ENCODE results near the gene IL36RN. TPM values are rescaled to one million over a fixed set of nuclear protein-coding genes. Genes with fewer than 3 reads are reported as not detected.

The IL36RN gene
- polyA plus RNA-seq, 1 of the 3 experiments (the other 2 are of a cell fraction) = not detected

DNA sequence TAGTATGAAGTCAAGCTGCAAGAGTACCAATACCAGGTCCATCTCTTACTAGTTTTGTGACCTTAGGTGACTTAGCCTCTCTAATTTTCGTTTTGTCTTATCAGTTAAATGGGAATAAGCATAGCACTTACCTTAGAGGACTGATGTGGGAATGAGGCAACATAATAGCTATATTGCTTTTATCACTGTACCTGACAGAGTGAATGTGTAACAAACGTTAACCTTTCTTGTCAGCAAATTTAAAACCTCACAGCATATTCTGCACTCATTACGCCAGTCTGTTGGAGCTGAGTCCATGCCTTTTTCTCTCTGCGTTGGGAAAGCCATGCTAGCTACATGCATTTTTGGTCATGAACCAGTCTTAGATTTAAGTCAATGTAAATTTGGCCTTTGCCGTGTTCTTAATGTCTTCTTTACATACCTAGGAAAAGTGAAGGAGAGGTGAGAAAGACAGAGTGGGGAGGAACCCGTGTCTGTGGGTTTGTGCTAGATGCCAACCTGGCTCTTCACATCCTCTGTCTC is 6.5 kb upstream of the IL36RN start, which contains the start of gene IL36B:
Gene IL36B, minus strand, starts transcription at position 472 of the 522 bp plus-strand sequence.
- DNase-seq = no peak
- H3K27ac ChIP-seq (ENCODE audit: low read depth in 2 of 2, low read length in 1 of 2) = no peak within 1 kb of the TSS
- H3K9ac ChIP-seq = no peak within 1 kb of the TSS
- H3K9me3 ChIP-seq = no peaks in the 10 kb centered on the region
- WGBS (ENCODE audit: low lambda C conversion rate) = 13% methylated on average over 6 of the region's 6 CpGs
- H3K36me3 ChIP-seq (replicated peaks in 1 of 2; ENCODE audit: control insufficient read depth in 1 of 2, insufficient read depth in 2 of 2, low read length in 1 of 2) = no peaks in the 10 kb centered on the region
- peaks cover 10% of the 10 kb centered on the region for H3K27me3 ChIP-seq (ENCODE audit: insufficient read depth)
- H4K20me1 ChIP-seq (ENCODE audit: insufficient read depth) = no peaks in the 10 kb centered on the region
- H3K9me2 ChIP-seq = no peaks in the 10 kb centered on the region
- no peak within 1 kb of the TSS for H2AFZ ChIP-seq (ENCODE audit: low read depth)
- ChIA-PET CTCF (interaction anchor here (0.7 to 1.0 kb wide), 2 partner anchors 11 to 21 kb away, joined by 3 read pairs; no protein-coding TSS in a partner anchor), POLR2A (no interaction called here)
- H3K79me2 ChIP-seq (ENCODE audit: insufficient read depth) = no peaks in the 10 kb centered on the region
- no peak within 1 kb of the TSS for H3K4me2 ChIP-seq
- TF ChIP-seq, protein P1, sequence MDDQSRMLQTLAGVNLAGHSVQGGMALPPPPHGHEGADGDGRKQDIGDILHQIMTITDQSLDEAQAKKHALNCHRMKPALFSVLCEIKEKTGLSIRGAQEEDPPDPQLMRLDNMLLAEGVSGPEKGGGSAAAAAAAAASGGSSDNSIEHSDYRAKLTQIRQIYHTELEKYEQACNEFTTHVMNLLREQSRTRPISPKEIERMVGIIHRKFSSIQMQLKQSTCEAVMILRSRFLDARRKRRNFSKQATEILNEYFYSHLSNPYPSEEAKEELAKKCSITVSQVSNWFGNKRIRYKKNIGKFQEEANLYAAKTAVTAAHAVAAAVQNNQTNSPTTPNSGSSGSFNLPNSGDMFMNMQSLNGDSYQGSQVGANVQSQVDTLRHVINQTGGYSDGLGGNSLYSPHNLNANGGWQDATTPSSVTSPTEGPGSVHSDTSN (IDR thresholded peaks at IDR 0.05) = no peak
- TF ChIP-seq CHD2 (IDR thresholded peaks at IDR 0.05; ENCODE audit: low read length, partially characterized antibody) (no peak), GATA2 (CRISPR knock-in tag; IDR thresholded peaks at IDR 0.05) (no peak), SMC3 (IDR thresholded peaks at IDR 0.05; ENCODE audit: low read depth, low read length) (no peak), MXI1 (IDR thresholded peaks at IDR 0.05; ENCODE audit: low read depth, low read length) (no peak), RCOR1 (IDR thresholded peaks at IDR 0.05; ENCODE audit: low read length) (no peak), NRF1 (IDR thresholded peaks at IDR 0.05; ENCODE audit: low read depth, low read length) (no peak), YY1 (IDR thresholded peaks at IDR 0.05; ENCODE audit: low read depth) (no peak), FOXJ3 (CRISPR knock-in tag; IDR thresholded peaks at IDR 0.05) (no peak)
- TF ChIP-seq, protein P2, sequence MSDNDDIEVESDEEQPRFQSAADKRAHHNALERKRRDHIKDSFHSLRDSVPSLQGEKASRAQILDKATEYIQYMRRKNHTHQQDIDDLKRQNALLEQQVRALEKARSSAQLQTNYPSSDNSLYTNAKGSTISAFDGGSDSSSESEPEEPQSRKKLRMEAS (IDR thresholded peaks at IDR 0.05; ENCODE audit: low read depth) = no peak
- TF ChIP-seq, protein P3, sequence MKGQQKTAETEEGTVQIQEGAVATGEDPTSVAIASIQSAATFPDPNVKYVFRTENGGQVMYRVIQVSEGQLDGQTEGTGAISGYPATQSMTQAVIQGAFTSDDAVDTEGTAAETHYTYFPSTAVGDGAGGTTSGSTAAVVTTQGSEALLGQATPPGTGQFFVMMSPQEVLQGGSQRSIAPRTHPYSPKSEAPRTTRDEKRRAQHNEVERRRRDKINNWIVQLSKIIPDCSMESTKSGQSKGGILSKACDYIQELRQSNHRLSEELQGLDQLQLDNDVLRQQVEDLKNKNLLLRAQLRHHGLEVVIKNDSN (IDR thresholded peaks at IDR 0.05; ENCODE audit: borderline replicate concordance, low read depth) = no peak
- TF ChIP-seq, protein P4, sequence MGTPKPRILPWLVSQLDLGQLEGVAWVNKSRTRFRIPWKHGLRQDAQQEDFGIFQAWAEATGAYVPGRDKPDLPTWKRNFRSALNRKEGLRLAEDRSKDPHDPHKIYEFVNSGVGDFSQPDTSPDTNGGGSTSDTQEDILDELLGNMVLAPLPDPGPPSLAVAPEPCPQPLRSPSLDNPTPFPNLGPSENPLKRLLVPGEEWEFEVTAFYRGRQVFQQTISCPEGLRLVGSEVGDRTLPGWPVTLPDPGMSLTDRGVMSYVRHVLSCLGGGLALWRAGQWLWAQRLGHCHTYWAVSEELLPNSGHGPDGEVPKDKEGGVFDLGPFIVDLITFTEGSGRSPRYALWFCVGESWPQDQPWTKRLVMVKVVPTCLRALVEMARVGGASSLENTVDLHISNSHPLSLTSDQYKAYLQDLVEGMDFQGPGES (IDR thresholded peaks at IDR 0.05; ENCODE audit: low read depth, low read length) = no peak
- H3K4me3 ChIP-seq (ENCODE audit: low read depth in 2 of 2, low read length in 1 of 2) = no peak within 1 kb of the TSS
- no peaks in the 10 kb centered on the region for H3K4me1 ChIP-seq (ENCODE audit: control insufficient read depth in 1 of 2, insufficient read depth in 2 of 2, low read depth in 1 of 2, low read length in 1 of 2)
- no peaks in the 10 kb centered on the region for H3F3A ChIP-seq (replicated peaks; ENCODE audit: insufficient read depth)

DNA sequence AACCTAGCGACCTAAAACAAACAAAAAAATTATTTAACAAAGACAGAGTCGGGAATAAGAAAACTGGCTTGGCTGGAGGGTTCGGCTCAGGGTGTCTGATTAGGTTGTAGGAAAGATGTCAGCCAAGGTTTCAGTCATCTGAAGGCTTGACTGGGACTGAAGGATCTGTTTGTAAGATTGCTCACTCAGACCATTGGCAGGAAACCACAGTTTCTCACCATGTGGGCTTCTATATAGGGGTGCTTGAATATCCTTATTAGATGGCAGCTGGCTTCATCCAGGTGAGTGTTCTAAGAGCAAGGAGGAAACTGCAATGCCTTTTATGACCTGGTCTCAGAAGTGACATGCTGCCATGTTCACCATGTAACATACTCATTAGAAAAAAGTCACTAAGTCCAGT is 5.3 kb upstream of the IL36RN start:
- Histone ChIP-seq H3K27ac (ENCODE audit: low read depth in 2 of 2, low read length in 1 of 2) (no peak overlapping the region), H3K36me3 (replicated peaks in 1 of 2; ENCODE audit: control insufficient read depth in 1 of 2, insufficient read depth in 2 of 2, low read length in 1 of 2) (no peaks in the 10 kb centered on the region), H3K9me2 (no peaks in the 10 kb centered on the region), H3K27me3 (ENCODE audit: insufficient read depth) (peaks cover 10% of the 10 kb centered on the region), H3K9me3 (no peaks in the 10 kb centered on the region), H4K20me1 (ENCODE audit: insufficient read depth) (no peaks in the 10 kb centered on the region), H3K4me1 (ENCODE audit: control insufficient read depth in 1 of 2, insufficient read depth in 2 of 2, low read depth in 1 of 2, low read length in 1 of 2) (no peaks in the 10 kb centered on the region), H3K4me3 (ENCODE audit: low read depth in 2 of 2, low read length in 1 of 2) (no peak overlapping the region), H3K9ac (no peak overlapping the region), H2AFZ (ENCODE audit: low read depth) (no peak overlapping the region), H3K79me2 (ENCODE audit: insufficient read depth) (no peaks in the 10 kb centered on the region), H3F3A (replicated peaks; ENCODE audit: insufficient read depth) (no peaks in the 10 kb centered on the region), H3K4me2 (no peak overlapping the region)
- TF ChIP-seq TEAD4 (IDR thresholded peaks at IDR 0.05; ENCODE audit: borderline replicate concordance, insufficient read depth) (no peak), TCF12 (IDR thresholded peaks at IDR 0.05) (no peak), ELF1 (IDR thresholded peaks at IDR 0.05) (no peak)
- TF ChIP-seq, protein P3 (IDR thresholded peaks at IDR 0.05; ENCODE audit: borderline replicate concordance, low read depth) = no peak
- POLR2A ChIA-PET = no interaction called here
- no peak for DNase-seq
- WGBS (ENCODE audit: low lambda C conversion rate) = 3% methylated on average over 3 of the region's 3 CpGs
- CTCF ChIA-PET = no interaction called here

Data from SK-N-SH (cell line).